HepG2 (cell line): Measurements from ENCODE around the gene ETV2.

ENCODE experiments used
- IKZF4 ChIP-seq: sonication (generic); formaldehyde crosslinking; IDR thresholded peaks from 2 replicates; pipeline ENCODE4 v1.5.1; 2020; ENCODE audit warnings: borderline replicate concordance, mild to moderate bottlenecking, low read depth, missing genetic modification reagents; ENCODE audit errors: not compliant biosample characterization
- ZNF451 ChIP-seq: sonication (generic); formaldehyde crosslinking; IDR thresholded peaks from 2 replicates; pipeline ENCODE4 v1.5.0; 2020; ENCODE audit warnings: mild to moderate bottlenecking, missing genetic modification reagents
- TF ChIP-seq, protein P1 (sequence below): sonication (generic); formaldehyde crosslinking; conservative IDR thresholded peaks from 2 replicates; pipeline ENCODE4 v1.5.0; 2020; ENCODE audit warnings: missing genetic modification reagents
- TF ChIP-seq, protein P2 (sequence below): sonication (generic); formaldehyde crosslinking; IDR thresholded peaks from 2 replicates; pipeline ENCODE4 v1.4.0; 2020; ENCODE audit warnings: mild to moderate bottlenecking, missing genetic modification reagents
- TF ChIP-seq, protein P3 (sequence below): sonication (generic); formaldehyde crosslinking; IDR thresholded peaks from 2 replicates; pipeline ENCODE4 v1.9.0; 2022; ENCODE audit warnings: missing genetic modification reagents, mild to moderate bottlenecking, borderline replicate concordance
- TF ChIP-seq, protein P4 (sequence below): sonication (generic); formaldehyde crosslinking; IDR thresholded peaks from 2 replicates; pipeline ENCODE4 v1.5.0; 2020; ENCODE audit warnings: mild to moderate bottlenecking, missing genetic modification reagents, moderate library complexity

DNA sequence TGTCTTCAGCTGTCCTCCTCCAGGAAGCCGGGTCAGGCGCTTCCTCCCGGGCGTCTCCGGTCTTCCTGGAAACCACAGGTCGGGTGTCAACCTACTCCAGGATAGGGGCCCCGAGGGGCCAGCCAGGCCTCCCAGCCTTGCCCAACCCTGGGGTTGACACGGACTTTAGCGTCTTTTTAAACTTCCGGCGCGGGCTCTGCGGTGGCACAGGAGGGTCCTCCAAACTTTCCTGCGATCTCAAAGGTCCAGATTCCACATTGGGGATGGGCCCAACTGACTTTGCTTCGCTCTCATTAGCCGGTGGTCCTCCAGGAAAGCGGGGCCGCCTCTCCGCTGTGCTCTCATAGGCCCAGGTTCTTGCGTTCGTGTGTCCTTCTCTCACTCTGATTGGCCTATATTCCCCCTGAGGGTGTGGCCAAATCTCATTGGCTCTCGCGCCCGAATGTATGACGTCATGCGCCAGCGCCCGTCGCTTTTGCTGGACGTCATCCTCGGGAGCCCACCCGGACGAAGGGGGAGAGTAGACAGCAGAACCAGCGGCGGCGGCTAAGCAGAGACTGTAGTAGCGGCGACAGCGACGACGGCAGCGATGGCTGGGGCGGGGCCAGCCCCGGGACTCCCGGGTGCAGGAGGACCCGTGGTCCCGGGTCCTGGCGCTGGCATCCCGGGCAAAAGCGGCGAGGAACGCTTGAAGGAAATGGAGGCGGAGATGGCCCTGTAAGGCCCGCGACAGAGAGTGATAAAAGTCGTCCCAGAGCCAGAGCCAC is 12.8 kb upstream of the ETV2 start, which contains the start of gene RBM42:
- TF ChIP-seq IKZF4: no peak
- TF ChIP-seq ZNF451 (CRISPR knock-in tag): no peak
- TF ChIP-seq, protein P1, sequence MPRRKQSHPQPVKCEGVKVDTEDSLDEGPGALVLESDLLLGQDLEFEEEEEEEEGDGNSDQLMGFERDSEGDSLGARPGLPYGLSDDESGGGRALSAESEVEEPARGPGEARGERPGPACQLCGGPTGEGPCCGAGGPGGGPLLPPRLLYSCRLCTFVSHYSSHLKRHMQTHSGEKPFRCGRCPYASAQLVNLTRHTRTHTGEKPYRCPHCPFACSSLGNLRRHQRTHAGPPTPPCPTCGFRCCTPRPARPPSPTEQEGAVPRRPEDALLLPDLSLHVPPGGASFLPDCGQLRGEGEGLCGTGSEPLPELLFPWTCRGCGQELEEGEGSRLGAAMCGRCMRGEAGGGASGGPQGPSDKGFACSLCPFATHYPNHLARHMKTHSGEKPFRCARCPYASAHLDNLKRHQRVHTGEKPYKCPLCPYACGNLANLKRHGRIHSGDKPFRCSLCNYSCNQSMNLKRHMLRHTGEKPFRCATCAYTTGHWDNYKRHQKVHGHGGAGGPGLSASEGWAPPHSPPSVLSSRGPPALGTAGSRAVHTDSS (CRISPR knock-in tag): no peak
- TF ChIP-seq, protein P2, sequence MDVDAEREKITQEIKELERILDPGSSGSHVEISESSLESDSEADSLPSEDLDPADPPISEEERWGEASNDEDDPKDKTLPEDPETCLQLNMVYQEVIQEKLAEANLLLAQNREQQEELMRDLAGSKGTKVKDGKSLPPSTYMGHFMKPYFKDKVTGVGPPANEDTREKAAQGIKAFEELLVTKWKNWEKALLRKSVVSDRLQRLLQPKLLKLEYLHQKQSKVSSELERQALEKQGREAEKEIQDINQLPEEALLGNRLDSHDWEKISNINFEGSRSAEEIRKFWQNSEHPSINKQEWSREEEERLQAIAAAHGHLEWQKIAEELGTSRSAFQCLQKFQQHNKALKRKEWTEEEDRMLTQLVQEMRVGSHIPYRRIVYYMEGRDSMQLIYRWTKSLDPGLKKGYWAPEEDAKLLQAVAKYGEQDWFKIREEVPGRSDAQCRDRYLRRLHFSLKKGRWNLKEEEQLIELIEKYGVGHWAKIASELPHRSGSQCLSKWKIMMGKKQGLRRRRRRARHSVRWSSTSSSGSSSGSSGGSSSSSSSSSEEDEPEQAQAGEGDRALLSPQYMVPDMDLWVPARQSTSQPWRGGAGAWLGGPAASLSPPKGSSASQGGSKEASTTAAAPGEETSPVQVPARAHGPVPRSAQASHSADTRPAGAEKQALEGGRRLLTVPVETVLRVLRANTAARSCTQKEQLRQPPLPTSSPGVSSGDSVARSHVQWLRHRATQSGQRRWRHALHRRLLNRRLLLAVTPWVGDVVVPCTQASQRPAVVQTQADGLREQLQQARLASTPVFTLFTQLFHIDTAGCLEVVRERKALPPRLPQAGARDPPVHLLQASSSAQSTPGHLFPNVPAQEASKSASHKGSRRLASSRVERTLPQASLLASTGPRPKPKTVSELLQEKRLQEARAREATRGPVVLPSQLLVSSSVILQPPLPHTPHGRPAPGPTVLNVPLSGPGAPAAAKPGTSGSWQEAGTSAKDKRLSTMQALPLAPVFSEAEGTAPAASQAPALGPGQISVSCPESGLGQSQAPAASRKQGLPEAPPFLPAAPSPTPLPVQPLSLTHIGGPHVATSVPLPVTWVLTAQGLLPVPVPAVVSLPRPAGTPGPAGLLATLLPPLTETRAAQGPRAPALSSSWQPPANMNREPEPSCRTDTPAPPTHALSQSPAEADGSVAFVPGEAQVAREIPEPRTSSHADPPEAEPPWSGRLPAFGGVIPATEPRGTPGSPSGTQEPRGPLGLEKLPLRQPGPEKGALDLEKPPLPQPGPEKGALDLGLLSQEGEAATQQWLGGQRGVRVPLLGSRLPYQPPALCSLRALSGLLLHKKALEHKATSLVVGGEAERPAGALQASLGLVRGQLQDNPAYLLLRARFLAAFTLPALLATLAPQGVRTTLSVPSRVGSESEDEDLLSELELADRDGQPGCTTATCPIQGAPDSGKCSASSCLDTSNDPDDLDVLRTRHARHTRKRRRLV (CRISPR knock-in tag): no peak
- TF ChIP-seq, protein P3, sequence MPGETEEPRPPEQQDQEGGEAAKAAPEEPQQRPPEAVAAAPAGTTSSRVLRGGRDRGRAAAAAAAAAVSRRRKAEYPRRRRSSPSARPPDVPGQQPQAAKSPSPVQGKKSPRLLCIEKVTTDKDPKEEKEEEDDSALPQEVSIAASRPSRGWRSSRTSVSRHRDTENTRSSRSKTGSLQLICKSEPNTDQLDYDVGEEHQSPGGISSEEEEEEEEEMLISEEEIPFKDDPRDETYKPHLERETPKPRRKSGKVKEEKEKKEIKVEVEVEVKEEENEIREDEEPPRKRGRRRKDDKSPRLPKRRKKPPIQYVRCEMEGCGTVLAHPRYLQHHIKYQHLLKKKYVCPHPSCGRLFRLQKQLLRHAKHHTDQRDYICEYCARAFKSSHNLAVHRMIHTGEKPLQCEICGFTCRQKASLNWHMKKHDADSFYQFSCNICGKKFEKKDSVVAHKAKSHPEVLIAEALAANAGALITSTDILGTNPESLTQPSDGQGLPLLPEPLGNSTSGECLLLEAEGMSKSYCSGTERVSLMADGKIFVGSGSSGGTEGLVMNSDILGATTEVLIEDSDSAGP (CRISPR knock-in tag): peak; percentile 79; the same call in 1 of the 2 replicates
- TF ChIP-seq, protein P4, sequence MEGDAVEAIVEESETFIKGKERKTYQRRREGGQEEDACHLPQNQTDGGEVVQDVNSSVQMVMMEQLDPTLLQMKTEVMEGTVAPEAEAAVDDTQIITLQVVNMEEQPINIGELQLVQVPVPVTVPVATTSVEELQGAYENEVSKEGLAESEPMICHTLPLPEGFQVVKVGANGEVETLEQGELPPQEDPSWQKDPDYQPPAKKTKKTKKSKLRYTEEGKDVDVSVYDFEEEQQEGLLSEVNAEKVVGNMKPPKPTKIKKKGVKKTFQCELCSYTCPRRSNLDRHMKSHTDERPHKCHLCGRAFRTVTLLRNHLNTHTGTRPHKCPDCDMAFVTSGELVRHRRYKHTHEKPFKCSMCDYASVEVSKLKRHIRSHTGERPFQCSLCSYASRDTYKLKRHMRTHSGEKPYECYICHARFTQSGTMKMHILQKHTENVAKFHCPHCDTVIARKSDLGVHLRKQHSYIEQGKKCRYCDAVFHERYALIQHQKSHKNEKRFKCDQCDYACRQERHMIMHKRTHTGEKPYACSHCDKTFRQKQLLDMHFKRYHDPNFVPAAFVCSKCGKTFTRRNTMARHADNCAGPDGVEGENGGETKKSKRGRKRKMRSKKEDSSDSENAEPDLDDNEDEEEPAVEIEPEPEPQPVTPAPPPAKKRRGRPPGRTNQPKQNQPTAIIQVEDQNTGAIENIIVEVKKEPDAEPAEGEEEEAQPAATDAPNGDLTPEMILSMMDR (CRISPR knock-in tag): no peak
